Measurements from ENCODE around the gene GTF2A1L.

DNA sequence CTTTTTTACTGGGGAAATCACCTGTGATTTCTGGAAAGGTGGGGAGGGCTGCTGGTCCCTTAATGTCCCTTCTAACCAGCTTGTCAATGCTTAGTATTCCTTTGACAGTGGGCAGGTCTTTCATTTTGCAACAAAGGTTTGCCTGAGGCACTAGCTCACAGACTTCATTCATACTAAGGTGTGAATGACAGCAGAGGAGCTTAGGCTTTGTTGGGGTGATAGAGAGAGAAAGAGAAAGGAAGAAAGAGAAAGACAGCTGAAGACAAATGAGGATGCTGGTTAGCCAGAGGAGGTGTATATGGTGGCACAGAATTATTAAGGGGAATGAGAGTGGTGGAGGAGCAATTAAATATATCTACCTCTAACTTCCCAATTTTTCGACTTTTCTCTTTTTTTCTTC lies 28.9 kb upstream of the GTF2A1L start:
- TF ChIP-seq EZH2 (optimal IDR thresholded peaks at IDR 0.05; ENCODE audit: low read depth, low read length) (no peak), EZH2phosphoT487 (IDR thresholded peaks at IDR 0.05; ENCODE audit: low read length) (no peak)
- TF ChIP-seq, protein P1, sequence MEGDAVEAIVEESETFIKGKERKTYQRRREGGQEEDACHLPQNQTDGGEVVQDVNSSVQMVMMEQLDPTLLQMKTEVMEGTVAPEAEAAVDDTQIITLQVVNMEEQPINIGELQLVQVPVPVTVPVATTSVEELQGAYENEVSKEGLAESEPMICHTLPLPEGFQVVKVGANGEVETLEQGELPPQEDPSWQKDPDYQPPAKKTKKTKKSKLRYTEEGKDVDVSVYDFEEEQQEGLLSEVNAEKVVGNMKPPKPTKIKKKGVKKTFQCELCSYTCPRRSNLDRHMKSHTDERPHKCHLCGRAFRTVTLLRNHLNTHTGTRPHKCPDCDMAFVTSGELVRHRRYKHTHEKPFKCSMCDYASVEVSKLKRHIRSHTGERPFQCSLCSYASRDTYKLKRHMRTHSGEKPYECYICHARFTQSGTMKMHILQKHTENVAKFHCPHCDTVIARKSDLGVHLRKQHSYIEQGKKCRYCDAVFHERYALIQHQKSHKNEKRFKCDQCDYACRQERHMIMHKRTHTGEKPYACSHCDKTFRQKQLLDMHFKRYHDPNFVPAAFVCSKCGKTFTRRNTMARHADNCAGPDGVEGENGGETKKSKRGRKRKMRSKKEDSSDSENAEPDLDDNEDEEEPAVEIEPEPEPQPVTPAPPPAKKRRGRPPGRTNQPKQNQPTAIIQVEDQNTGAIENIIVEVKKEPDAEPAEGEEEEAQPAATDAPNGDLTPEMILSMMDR (IDR thresholded peaks at IDR 0.05; ENCODE audit: low read length), result no peak
